Stimulated activated naive CD8-positive, alpha-beta T cell treated with anti-CD3 and anti-CD28 coated beads, Interleukin-15, amount 100 ng/mL, for 72 hours (primary cell): ENCODE results near the gene PICK1.

Experiments
- ATAC-seq: fragments of 150-1000 bp; cut with Tn5 transposase; 2 replicates; pipeline ENCODE4 v1.10.0; 2021; ENCODE audit warnings: mild to moderate bottlenecking, moderate library complexity
- DNase-seq, 2 donors: peaks; one replicate each; pipeline ENCODE4 v3.0.0; 2021 to 2022
- H3K27ac Mint-ChIP-seq, 2 donors: one replicate each; pipeline ENCODE4 v1.8.0; 2022; ENCODE audit warnings: mild to moderate bottlenecking in 2 of 2, mixed read lengths in 2 of 2, moderate library complexity in 2 of 2
- H3K27me3 Mint-ChIP-seq: one replicate; pipeline ENCODE4 v1.8.0; 2022; ENCODE audit warnings: mixed read lengths
- H3K4me1 Mint-ChIP-seq: one replicate; pipeline ENCODE4 v1.8.0; 2022; ENCODE audit warnings: mild to moderate bottlenecking, mixed read lengths
- H3K4me3 Mint-ChIP-seq, 2 donors: one replicate each; pipeline ENCODE4 v1.8.0; 2022; ENCODE audit warnings: mild to moderate bottlenecking in 2 of 2, mixed read lengths in 2 of 2, moderate library complexity in 1 of 2
- H3K9me3 Mint-ChIP-seq, 2 donors: one replicate each; pipeline ENCODE4 v1.8.0; 2022; ENCODE audit warnings: mixed read lengths in 2 of 2

The PICK1 gene

DNA sequence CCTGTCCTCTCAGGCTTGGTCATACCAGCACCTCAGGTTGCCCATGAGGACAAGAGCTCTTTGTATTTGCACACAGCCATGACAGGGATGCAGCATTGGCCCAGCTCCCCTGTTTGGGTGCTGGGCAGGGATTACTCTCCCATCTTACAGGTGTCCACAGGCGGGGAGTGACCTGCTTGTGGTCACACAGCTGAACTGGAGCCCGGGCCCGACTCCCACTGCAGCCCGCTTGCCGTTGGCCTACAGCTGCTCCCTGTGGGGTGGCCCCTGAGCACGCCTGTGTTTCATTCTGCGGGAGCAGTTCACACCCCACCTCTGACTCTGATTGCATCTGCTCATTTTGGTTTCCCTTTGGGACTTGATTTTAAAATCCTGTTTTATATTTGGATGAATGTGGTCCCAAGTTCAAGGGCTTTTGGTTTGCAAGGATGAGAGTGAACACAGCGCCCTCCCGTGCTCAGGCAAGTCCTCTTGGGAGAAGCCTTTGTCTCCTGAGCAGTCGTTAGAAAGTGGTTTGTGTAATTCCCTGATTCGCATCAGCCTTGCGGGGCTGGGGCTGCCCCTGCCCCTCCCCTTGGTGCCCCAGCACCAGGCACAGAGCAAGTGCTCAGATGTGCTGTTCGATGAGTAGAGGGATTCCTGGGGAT lies 9.3 kb downstream of the PICK1 start:
- Mint-ChIP-seq H3K9me3 (no peaks in the 10 kb centered on the region), H3K4me1 (no peaks in the 10 kb centered on the region), H3K27me3 (no peaks in the 10 kb centered on the region), H3K27ac (peak overlapping the region in 1 of 2 donors; percentile 74), H3K4me3 (no peak overlapping the region)
- ATAC-seq (no peak), DNase-seq (no peak)

DNA sequence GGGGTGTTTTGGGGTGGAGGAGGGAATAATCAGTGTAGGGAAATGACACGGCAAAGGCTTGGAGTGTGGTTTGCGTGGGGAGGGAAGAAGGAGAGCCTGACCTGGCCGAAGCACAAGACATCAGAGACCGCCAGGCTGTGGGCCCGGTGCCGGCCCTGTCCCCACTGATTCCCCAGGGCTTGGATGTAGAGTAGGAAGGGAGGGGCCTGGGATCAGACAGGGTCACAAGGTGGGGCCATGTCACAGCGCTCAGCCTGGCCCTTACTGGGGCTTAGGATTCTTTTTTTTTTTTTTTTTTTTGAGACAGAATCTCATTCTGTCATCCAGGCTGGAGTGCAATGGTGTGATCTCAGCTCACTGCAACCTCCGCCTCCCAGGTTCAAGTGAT lies 9.8 kb downstream of the PICK1 start:
- no peak overlapping the region for H3K4me3 Mint-ChIP-seq
- peak overlapping the region in 1 of 2 donors; percentile 15 for H3K27ac Mint-ChIP-seq
- no peaks in the 10 kb centered on the region for H3K9me3 Mint-ChIP-seq
- no peak for ATAC-seq
- no peaks in the 10 kb centered on the region for H3K27me3 Mint-ChIP-seq
- no peaks in the 10 kb centered on the region for H3K4me1 Mint-ChIP-seq
- no peak for DNase-seq

DNA sequence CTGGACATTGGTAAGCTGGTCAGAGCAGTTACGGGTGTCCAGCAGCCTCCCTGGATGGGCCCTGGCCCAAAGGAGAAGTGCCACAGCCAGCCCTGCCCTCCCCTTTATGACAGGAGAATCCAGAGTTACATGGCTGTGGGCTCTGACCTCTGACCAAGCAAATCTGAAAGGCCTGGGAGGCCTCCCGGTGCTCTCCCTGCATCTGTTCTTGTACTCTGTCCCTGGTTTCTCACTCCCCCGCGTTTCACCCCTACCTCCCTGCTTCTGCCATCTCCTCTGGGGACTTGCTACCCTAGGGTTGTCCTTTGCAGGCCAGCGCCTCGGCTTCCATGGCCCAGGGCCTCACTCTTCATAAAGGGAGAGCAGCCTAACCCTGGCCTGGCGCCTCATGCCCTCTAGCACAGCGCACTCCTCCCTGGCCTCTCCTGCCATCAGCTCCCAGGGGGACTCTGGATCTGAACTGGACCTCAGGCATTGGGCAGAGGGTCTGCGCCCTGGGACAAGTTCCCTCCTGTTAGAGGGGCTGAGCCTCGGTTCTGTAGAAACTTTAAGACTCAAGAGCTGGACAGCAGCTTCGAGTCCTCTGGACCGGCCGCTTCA lies 10.7 kb downstream of the PICK1 start:
- Mint-ChIP-seq H3K4me3 (no peak overlapping the region), H3K9me3 (no peaks in the 10 kb centered on the region), H3K4me1 (no peaks in the 10 kb centered on the region), H3K27ac (peak overlapping the region in 1 of 2 donors; percentile 19), H3K27me3 (no peaks in the 10 kb centered on the region)
- ATAC-seq, result no peak
- no peak for DNase-seq

DNA sequence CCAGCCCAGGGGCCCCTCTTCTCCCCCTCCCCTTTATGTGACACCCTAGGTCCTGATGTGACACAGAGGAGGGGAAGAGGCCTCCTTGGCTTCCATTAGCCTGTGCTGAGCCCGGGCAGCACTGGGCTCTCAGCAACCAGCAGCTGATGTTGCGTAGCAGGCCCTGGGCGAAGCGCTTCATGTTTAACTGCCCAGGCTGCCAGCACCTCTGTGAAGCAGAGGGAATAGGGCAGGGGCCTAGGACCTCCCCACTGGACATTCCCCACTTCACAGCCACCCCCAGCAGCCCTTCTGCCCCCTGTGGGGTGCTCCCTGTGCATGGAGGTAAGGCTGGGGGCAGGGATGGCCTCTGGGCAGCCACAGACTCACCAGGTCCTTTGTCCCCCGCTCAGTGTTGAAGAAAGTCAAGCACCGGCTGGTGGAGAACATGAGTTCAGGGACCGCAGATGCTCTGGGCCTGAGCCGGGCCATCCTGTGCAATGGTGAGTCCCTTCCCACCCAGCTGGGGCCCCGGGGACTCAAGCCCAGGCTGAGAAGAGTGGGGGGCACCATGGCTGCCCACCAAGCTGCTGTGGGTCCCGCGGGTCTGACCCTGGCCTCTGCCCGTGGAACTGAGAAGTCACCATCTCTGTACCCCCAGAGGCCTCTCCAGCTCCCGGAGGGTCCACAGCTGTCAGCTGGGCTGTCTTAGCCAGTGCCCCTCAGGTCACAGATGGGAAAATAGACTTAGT lies 11.6 kb downstream of the PICK1 start:
- H3K27me3 Mint-ChIP-seq, result no peaks in the 10 kb centered on the region
- peak overlapping the region in 1 of 2 donors; percentile 19 for H3K27ac Mint-ChIP-seq
- H3K9me3 Mint-ChIP-seq, result no peaks in the 10 kb centered on the region
- ATAC-seq, result no peak
- no peak for DNase-seq
- no peaks in the 10 kb centered on the region for H3K4me1 Mint-ChIP-seq
- H3K4me3 Mint-ChIP-seq, result no peak overlapping the region

DNA sequence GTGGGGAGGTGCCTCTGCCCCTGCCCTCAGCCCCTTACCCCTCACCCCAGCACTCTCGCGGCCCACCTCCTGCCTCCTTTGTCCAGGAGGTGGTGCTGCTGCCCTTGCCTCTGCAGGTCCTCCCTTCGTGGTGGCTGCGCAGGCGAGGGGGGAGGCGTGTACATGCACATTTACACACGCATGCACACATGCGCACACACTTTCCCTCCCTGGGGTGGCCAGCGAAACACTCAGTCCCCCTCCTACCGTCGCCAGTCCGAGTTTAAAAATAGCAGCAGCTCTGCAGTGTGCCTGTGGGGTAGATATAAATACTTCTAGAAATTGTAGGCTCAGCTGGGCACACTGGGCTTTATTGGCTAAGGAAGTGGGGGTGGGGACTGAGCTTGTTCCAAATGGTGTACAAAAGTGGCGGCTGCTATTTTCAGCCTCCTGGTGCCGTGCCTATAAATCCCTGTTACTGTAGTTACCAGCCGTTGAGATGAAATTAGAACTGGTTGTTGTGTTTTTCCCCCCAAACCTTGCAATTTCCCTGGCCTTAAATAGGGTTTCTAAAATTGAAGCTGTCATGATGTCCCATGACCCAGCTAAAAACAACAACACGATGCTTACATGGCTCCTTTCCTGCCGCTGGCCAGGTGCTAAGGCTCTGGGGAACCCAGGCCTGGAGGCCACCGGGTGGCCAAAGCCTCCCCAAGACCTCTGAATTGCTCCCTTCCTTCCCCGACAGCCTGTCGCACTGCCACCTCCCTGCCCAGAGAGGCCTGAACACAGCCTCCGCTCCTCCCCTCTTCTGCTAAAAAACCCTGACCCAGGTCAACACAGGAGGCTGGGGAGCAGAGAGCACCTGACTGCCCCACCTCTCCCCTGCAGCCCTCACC lies 12.4 kb downstream of the PICK1 start:
- H3K9me3 Mint-ChIP-seq, result no peaks in the 10 kb centered on the region
- H3K27ac Mint-ChIP-seq, result peak overlapping the region in 1 of 2 donors; percentile 68
- ATAC-seq (no peak), DNase-seq (no peak)
- H3K4me1 Mint-ChIP-seq, result no peaks in the 10 kb centered on the region
- H3K4me3 Mint-ChIP-seq, result no peak overlapping the region
- no peaks in the 10 kb centered on the region for H3K27me3 Mint-ChIP-seq

DNA sequence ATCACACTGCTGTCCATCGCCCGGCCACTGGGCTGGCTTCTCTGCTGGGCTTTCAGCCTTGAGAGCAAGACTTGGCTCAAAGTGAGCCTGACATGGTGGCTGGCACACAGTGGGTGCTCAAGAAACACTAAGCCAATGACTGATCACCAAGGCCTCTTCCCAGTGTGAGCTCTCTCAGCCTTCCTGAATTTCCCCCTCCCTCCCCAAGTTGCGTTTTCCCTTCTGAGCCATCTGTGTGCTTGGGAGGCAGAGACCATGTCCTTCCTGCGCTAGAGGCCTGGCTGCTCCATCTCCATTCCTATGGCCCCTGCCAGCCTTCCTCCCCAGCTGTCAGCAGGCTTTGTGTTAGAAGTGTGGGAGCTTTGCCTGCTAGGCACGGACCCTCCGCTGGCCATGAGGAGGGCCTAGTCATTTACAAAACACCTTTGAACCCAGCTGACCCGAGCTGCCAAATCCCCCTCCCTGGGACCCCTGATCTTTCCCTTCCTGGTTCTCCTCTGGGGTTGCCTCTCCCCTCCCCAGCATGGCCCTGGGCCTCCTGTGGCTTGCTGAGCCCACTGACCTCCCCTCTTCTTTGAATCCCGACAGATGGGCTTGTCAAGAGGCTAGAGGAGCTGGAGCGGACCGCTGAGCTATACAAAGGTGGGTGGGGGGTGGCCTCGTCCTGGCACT lies 13.2 kb downstream of the PICK1 start:
- peak overlapping the region in 1 of 2 donors; percentile 68 for H3K27ac Mint-ChIP-seq

DNA sequence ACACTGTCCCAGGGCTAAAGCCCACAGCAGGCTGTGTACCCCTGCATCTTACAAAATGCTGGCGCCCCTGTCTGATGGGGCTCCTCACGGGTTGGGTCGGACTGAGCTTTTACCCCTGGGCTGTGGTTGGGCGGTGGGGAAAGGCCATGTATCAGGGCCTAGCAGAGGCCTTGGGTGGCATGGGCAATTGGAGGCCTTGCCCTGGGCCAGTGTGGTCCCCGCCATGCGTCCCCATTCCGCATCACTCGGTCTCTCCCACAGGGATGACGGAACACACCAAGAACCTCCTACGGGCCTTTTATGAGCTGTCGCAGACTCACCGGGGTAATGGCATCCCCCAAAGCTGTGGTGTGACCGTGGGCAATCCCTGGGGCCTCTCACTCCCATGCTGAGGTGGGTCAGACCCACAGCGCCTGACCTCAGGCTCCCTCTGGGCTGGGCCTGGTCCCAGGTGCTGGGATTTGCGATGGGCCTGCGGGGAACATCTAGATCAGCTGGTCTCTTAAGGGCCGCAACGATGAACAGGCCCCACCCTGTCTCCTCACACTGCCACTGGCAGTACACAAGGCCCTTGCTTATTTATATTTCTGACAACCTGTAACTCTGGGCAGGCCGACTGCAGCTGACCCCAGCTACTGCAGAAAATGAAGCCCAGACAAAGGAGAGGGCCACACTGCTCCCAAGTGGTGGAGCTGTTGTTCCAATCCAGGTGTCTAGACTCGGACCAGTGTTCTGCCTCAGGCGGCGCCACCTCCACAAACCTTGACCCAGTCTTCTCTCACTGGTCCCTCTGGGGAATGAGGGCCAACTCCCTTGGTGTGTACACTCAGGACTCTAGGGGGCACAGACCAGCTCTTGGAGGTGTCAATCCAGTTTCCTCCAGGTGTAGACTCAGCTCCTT lies 14.5 kb downstream of the PICK1 start:
- H3K27me3 Mint-ChIP-seq, result no peaks in the 10 kb centered on the region
- no peaks in the 10 kb centered on the region for H3K9me3 Mint-ChIP-seq
- H3K27ac Mint-ChIP-seq, result no peak overlapping the region
- no peak for ATAC-seq
- no peak for DNase-seq
- H3K4me1 Mint-ChIP-seq, result no peaks in the 10 kb centered on the region
- H3K4me3 Mint-ChIP-seq, result no peak overlapping the region

More for the DNA sequence above, 13.2 kb downstream of the PICK1 start:
- DNase-seq, result no peak
- Mint-ChIP-seq H3K27me3 (no peaks in the 10 kb centered on the region), H3K4me1 (no peaks in the 10 kb centered on the region), H3K4me3 (no peak overlapping the region), H3K9me3 (no peaks in the 10 kb centered on the region)
- no peak for ATAC-seq

DNA sequence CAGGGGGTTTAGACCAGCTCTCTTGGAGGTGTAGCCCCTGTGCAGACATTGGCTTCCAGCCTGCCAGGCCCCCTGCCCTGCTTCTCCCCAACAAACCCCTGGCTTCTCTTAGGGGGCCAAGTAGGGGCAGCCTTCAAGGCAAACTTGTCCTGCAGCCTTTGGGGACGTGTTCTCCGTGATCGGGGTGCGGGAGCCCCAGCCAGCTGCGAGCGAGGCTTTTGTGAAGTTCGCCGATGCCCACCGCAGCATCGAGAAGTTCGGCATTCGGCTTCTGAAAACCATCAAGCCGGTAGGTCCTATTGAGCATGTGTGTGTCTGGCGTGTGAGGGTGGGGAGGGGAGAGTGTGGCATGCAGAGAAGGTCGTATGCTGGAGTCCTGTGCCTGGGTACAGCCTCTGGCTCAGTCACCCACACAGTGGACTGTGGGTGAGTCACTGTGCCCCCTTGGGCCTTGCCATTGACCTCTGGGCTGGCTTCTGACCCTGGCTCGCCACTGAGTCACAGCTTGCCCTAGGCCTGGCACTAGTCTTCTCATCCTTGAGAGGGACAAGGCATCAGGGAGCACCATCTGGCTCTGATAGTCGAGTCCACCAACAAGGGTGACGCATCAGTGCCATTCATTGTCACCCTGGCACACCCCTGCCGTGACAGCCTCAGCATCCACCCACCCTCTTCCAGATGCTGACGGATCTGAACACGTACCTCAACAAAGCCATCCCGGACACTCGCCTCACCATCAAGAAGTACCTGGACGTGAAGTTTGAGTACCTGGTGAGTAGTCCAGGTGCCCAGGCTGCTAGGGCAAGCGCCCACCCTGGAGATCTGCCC lies 15.3 kb downstream of the PICK1 start:
- no peaks in the 10 kb centered on the region for H3K4me1 Mint-ChIP-seq
- ATAC-seq (no peak), DNase-seq (no peak)
- no peaks in the 10 kb centered on the region for H3K27me3 Mint-ChIP-seq
- no peak overlapping the region for H3K4me3 Mint-ChIP-seq
- no peak overlapping the region for H3K27ac Mint-ChIP-seq
- no peaks in the 10 kb centered on the region for H3K9me3 Mint-ChIP-seq

DNA sequence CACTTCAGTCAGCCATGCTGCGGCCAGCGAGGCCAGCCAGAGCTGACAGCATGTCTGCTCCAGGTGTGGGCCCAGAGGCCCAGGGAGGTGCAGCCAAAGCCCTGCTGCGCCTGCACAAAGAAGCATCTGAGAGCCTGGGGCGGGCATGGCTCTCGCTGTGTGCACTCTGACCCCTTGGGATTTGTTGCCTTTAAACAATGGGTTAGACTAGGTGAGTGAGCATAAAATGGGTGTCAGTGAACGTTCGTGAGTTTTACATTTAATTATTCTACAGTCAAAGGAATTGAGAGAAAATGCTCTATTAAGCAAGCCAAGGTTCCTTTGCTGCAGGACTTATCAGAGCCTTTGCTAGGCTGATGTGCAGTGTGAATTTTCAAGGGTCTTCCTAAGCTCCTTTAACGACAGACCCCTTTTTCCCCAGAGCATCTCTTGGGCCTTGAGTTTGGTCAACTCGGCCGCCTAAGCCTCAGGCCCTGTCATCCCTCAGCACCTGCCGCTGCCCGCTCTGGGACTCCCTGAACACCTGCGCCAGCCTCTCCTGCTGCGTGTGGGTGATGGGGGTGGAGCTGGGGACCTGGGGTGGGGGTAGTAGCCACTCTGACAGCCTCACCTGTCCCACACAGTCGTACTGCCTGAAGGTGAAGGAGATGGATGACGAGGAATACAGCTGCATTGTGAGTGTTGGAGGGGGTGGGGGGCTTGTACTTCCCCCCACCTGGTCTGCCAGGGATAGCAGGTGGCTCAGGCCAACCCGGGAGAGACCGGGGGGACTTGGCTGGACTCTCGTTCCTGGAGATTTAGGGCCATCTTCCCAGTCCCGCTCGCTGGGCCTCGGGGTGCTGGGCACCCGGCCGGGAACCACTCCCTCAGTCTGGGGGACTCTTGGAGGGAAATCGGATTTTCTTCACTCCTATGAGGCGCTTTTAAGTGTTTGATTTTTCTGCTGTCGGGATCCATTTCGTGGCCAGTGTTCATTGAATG lies 16.2 kb downstream of the PICK1 start:
- Mint-ChIP-seq H3K27ac (peak overlapping the region in 1 of 2 donors; percentile 46), H3K27me3 (no peaks in the 10 kb centered on the region), H3K4me3 (no peak overlapping the region), H3K9me3 (no peaks in the 10 kb centered on the region), H3K4me1 (no peaks in the 10 kb centered on the region)
- DNase-seq (no peak), ATAC-seq (no peak)

DNA sequence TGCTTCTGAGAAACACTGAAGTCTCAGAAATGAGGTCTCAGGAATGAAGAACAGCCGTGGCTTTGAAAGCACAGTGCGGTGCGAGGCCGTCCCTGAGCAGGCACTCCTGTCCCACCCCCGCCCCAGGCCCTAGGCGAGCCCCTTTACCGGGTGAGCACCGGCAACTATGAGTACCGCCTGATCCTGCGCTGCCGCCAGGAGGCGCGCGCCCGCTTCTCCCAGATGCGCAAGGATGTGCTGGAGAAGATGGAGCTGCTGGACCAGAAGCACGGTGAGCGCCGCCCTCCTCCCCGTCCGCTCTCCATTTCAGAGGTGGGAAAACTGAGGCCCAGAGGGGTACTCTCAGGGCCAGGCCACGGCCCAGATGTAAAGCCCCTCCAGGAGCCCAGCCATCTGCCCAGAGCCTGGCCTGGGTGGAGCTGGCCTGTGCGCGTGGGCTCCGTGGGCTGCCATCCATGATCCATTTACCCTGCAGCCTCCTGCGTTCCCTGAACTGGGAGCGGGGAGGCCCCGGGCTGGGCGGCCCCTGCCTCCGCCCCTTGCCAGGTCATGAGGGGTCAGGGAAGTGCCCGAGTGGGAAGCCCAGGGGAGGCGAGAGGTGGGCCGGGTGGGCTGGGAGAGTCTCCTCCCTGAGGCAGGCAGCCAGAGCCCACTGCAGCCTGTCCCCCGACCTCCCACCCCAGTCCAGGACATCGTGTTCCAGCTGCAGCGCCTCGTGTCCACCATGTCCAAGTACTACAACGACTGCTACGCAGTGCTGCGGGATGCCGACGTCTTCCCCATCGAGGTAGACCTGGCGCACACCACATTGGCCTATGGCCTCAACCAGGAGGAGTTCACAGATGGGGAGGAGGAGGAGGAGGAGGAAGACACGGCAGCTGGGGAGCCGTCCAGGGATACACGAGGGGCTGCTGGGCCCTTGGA lies 17.2 kb downstream of the PICK1 start:
- ATAC-seq (no peak), DNase-seq (no peak)
- H3K4me3 Mint-ChIP-seq, result no peak overlapping the region
- H3K27ac Mint-ChIP-seq, result peak overlapping the region in 1 of 2 donors; percentile 46
- H3K4me1 Mint-ChIP-seq, result no peaks in the 10 kb centered on the region
- no peaks in the 10 kb centered on the region for H3K9me3 Mint-ChIP-seq
- peaks cover 3% of the 10 kb centered on the region for H3K27me3 Mint-ChIP-seq

DNA sequence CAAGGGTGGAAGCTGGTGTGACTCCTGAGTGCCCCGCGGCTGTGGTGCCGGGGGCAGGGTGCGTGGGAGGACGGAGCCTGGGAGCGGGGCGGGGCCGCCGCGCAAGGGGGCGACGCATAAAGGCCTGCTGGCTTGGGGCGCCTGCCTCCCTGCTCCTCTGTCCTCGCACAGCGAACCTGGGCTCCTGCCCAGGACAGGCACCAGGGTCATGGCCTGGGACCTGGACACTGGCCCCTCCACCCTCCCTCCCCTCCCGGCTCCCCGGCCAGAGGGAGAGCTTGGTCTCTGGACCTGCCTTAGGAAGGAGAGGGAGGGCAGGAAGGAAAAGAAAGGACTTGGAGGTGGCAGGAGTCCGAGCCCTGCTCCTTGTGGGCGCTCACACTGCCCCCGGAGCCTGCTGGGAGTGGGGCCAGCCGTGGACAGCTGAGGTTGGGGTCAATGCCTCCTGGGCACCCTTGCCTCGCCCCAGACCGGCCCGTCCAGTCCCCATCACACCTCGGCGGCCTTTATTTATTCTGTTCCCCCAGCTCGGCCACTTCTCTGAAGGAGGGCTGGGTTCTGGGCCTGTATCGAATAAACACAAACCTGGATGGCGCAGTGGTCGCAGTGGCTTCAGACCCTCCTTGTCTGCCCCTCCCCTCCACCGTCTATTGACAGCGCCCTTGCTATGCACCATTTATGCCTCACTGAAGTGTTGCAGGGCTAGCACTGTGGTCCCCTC lies 18.1 kb downstream of the PICK1 start:
- DNase-seq, result no peak
- ATAC-seq, result no peak
- H3K27me3 Mint-ChIP-seq, result peaks cover 11% of the 10 kb centered on the region
- H3K4me3 Mint-ChIP-seq, result no peak overlapping the region
- no peak overlapping the region for H3K27ac Mint-ChIP-seq
- H3K9me3 Mint-ChIP-seq, result no peaks in the 10 kb centered on the region
- no peaks in the 10 kb centered on the region for H3K4me1 Mint-ChIP-seq
